K562 (cell line): ENCODE data around the gene YOD1. TPM values are rescaled to one million over a fixed set of nuclear protein-coding genes. Genes with fewer than 3 reads are reported as not detected.

Source experiments
- AFF4 ChIP-seq: sonication (generic); formaldehyde crosslinking; IDR thresholded peaks from 2 replicates; pipeline ENCODE4 v1.8.0; 2023; ENCODE audit warnings: mild to moderate bottlenecking, missing genetic modification reagents
- ATF4 ChIP-seq: fragments of 450-650 bp; formaldehyde crosslinking; IDR thresholded peaks from 2 replicates; pipeline ENCODE4 v1.4.0; 2022; ENCODE audit warnings: mild to moderate bottlenecking, moderate library complexity
- CHCHD3 ChIP-seq: fragments of 250-450 bp; sonication (Bioruptor Pico); IDR thresholded peaks from 2 replicates; pipeline ENCODE4 v2.1.2; 2022; ENCODE audit warnings: mild to moderate bottlenecking
- CREB1 ChIP-seq, 2 experiments: sonication (generic) in 1 of 2; formaldehyde crosslinking in 1 of 2; IDR thresholded peaks; 2 replicates each; pipeline versions ENCODE4 v1.6.1 to v1.8.0; 2012 to 2022; ENCODE audit warnings: inconsistent platforms in 1 of 2, mild to moderate bottlenecking in 1 of 2, missing genetic modification reagents in 1 of 2, moderate library complexity in 1 of 2
- CTCFL ChIP-seq: IDR thresholded peaks from 2 replicates; pipeline ENCODE4 v1.6.1; 2011; ENCODE audit warnings: borderline replicate concordance, low read depth, mild to moderate bottlenecking, moderate library complexity, low read length; ENCODE audit not compliant: insufficient read depth, poor library complexity, severe bottlenecking
- FOXK2 ChIP-seq, 2 experiments: fragments of 450-650 bp; IDR thresholded peaks in 1 of 2; conservative IDR thresholded peaks in 1 of 2; 2 replicates each; pipeline ENCODE4 v1.6.1; 2016; ENCODE audit warnings: low read depth in 2 of 2, mild to moderate bottlenecking in 1 of 2
- MTA2 ChIP-seq: fragments of 450-650 bp; IDR thresholded peaks from 2 replicates; pipeline ENCODE4 v1.6.1; 2016; ENCODE audit warnings: low read depth
- NKRF ChIP-seq: fragments of 450-650 bp; IDR thresholded peaks from 2 replicates; pipeline ENCODE4 v1.6.1; 2016; ENCODE audit warnings: borderline replicate concordance
- RBM14 ChIP-seq: fragments of 200-400 bp; formaldehyde crosslinking; IDR thresholded peaks from 2 replicates; pipeline ENCODE4 v1.6.1; 2018; ENCODE audit warnings: low read depth, mild to moderate bottlenecking, low read length, moderate library complexity, borderline replicate concordance; ENCODE audit not compliant: insufficient read depth
- TRIM28 ChIP-seq: fragments of 450-650 bp; IDR thresholded peaks from 2 replicates; pipeline ENCODE4 v1.6.1; 2017
- ZBTB49 ChIP-seq: sonication (generic); formaldehyde crosslinking; IDR thresholded peaks from 2 replicates; pipeline ENCODE4 v1.8.0; 2022; ENCODE audit warnings: missing genetic modification reagents, mild to moderate bottlenecking, borderline replicate concordance
- ZNF384 ChIP-seq: IDR thresholded peaks from 2 replicates; pipeline ENCODE4 v1.6.1; 2012; ENCODE audit warnings: low read depth, low read length, improper control_type of control experiment
- polyA plus RNA-seq, 8 experiments: library from polyadenylated mRNA; depleted of rRNA in 4 of 8; stranded (reverse) in 5 of 8; unstranded in 3 of 8; fragments of >200 nt; fragmentation: Nextera tagmentation in 2 of 8; fragmentation: Illumina TruSeq in 1 of 8; extraction: Ambion mirVana in 2 of 8; extraction: Trizol in 1 of 8; gene quantifications; 2 replicates each; pipeline versions ENCODE4 v1.2.1 to v1.2.3, GENCODE V29; 2011 to 2014; ENCODE audit warnings: inconsistent platforms in 1 of 8, missing spikeins in 1 of 8
- total RNA-seq, 7 experiments: library from RNA; depleted of rRNA in 6 of 7; stranded (reverse); fragments of >200 nt in 6 of 7; fragmentation: Illumina TruSeq in 2 of 7; extraction: Trizol in 2 of 7; gene quantifications; 2 replicates each; pipeline versions ENCODE4 v1.2.1 to v1.2.3, GENCODE V29; 2011 to 2021; ENCODE audit warnings: low replicate concordance in 1 of 7

The YOD1 gene
- total and polyA plus RNA-seq, 9 of the 15 experiments (the other 6 are each of a cell fraction or from before 2014, with no cell fraction given): 18.2 to 78.1 (median 46.9) TPM

GRCh38 chr1:207004931-207005830 lies 45.8 kb downstream of the YOD1 start (continued):
- TF ChIP-seq FOXK2 (conservative IDR thresholded peaks at IDR 0.05 in 1 of 2, IDR thresholded peaks at IDR 0.05 in 1 of 2; ENCODE audit: low read depth in 2 of 2) (peak; percentile 52 to 75; a peak in 3 of 4 replicates), TRIM28 (0 out of 2 replicates have a peak, but pooled peaks have one; percentile 40), CHCHD3 (CRISPR knock-in tag) (no peak), AFF4 (CRISPR knock-in tag) (no peak), CREB1 (IDR thresholded peaks at IDR 0.05) (no peak), CREB1 (CRISPR knock-in tag; IDR thresholded peaks at IDR 0.05) (0 out of 2 replicates have a peak, but pooled peaks have one; percentile 30), CTCFL (peak; percentile 93), ATF4 (CRISPR knock-in tag) (no peak), RBM14 (no peak), NKRF (peak; percentile 43; the same call in 1 of the 2 replicates), ZBTB49 (CRISPR knock-in tag) (no peak), ZNF384 (no peak), MTA2 (peak; percentile 33; the same call in 1 of the 2 replicates)
